NB4 (cell line): ENCODE results near the gene ITSN1.

Experiments used
- MYC ChIP-seq: IDR thresholded peaks from 2 replicates; pipeline ENCODE4 v1.6.1; 2011; ENCODE audit warnings: low read depth, low read length
- POLR2A ChIP-seq: IDR thresholded peaks from 2 replicates; pipeline ENCODE4 v1.6.1; 2011; ENCODE audit warnings: mild to moderate bottlenecking; ENCODE audit not compliant: insufficient read length; ENCODE audit errors: extremely low read depth
- TF ChIP-seq, protein P1 (sequence below): IDR thresholded peaks from one replicate; pipeline ENCODE4 v1.5.1; 2012; ENCODE audit warnings: low read depth, low read length
- TF ChIP-seq, protein P2 (sequence below): IDR thresholded peaks from 2 replicates; pipeline ENCODE4 v1.6.1; 2011; ENCODE audit warnings: low read depth, low read length

DNA sequence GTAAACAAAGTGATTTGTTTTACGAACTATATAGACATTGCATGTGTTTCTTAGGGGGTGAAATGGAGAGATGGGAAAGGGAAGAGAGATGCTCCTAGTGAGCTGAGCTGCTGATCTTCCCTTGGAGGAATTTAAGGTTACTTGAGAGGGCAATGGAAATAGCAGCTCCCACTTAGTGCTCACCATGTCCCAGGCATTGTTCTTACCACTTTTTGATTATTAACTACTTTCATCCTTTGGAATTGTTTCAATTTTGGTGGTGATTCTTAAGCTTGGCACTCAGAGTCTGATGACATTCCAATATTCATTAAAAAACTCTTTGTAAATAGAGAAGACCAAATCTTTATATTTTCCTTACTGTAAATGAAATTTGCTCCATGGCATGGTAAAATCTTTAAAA is 124.9 kb downstream of the ITSN1 start:
- TF ChIP-seq, protein P1, sequence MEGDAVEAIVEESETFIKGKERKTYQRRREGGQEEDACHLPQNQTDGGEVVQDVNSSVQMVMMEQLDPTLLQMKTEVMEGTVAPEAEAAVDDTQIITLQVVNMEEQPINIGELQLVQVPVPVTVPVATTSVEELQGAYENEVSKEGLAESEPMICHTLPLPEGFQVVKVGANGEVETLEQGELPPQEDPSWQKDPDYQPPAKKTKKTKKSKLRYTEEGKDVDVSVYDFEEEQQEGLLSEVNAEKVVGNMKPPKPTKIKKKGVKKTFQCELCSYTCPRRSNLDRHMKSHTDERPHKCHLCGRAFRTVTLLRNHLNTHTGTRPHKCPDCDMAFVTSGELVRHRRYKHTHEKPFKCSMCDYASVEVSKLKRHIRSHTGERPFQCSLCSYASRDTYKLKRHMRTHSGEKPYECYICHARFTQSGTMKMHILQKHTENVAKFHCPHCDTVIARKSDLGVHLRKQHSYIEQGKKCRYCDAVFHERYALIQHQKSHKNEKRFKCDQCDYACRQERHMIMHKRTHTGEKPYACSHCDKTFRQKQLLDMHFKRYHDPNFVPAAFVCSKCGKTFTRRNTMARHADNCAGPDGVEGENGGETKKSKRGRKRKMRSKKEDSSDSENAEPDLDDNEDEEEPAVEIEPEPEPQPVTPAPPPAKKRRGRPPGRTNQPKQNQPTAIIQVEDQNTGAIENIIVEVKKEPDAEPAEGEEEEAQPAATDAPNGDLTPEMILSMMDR, result no peak
- no peak for TF ChIP-seq POLR2A
- no peak for TF ChIP-seq MYC
- TF ChIP-seq, protein P2, sequence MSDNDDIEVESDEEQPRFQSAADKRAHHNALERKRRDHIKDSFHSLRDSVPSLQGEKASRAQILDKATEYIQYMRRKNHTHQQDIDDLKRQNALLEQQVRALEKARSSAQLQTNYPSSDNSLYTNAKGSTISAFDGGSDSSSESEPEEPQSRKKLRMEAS, result no peak
